ENCODE data around the gene ACR. TPM values are rescaled to one million over a fixed set of nuclear protein-coding genes. Genes with fewer than 3 reads are reported as not detected.

Gene ACR
- total RNA-seq, 1 donor: 1.4 TPM

DNA sequence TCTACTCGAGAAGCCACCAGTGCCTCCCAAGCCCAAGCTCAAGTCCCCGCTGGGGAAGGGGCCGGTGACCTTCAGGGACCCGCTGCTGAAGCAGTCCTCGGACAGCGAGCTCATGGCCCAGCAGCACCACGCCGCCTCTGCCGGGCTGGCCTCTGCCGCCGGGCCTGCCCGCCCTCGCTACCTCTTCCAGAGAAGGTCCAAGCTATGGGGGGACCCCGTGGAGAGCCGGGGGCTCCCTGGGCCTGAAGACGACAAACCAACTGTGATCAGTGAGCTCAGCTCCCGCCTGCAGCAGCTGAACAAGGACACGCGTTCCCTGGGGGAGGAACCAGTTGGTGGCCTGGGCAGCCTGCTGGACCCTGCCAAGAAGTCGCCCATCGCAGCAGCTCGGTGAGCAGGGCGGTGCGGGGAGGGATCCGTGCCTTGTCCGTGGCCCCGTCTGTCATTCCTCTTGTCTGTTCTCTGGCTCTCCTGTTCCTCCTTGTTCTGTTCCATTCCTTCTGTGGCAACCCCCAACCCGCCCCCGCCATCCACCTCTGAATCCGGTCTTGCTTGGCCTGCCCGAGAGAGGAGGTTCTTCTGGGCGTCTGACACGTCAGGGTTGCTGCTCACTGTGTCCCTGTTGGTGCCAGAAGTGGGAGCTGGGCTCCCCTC lies 15.8 kb upstream of the ACR start:
- H3K27ac ChIP-seq (ENCODE audit: low read depth, low read length): no peak overlapping the region
- H3K79me2 ChIP-seq (ENCODE audit: insufficient read depth, low read length): no peaks in the 10 kb centered on the region
- no peaks in the 10 kb centered on the region for H3K9me3 ChIP-seq (ENCODE audit: low read depth, low read length)
- no peak overlapping the region for H3K4me3 ChIP-seq (ENCODE audit: insufficient read depth, low read length)
- H3K4me1 ChIP-seq (ENCODE audit: insufficient read depth, low read length): no peaks in the 10 kb centered on the region
- no peak overlapping the region for H3K4me2 ChIP-seq (ENCODE audit: insufficient read depth, low read length)
- TF ChIP-seq, protein P1, sequence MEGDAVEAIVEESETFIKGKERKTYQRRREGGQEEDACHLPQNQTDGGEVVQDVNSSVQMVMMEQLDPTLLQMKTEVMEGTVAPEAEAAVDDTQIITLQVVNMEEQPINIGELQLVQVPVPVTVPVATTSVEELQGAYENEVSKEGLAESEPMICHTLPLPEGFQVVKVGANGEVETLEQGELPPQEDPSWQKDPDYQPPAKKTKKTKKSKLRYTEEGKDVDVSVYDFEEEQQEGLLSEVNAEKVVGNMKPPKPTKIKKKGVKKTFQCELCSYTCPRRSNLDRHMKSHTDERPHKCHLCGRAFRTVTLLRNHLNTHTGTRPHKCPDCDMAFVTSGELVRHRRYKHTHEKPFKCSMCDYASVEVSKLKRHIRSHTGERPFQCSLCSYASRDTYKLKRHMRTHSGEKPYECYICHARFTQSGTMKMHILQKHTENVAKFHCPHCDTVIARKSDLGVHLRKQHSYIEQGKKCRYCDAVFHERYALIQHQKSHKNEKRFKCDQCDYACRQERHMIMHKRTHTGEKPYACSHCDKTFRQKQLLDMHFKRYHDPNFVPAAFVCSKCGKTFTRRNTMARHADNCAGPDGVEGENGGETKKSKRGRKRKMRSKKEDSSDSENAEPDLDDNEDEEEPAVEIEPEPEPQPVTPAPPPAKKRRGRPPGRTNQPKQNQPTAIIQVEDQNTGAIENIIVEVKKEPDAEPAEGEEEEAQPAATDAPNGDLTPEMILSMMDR (IDR thresholded peaks at IDR 0.05; ENCODE audit: extremely low read depth, low read depth, low read length): no peak
- peaks cover 18% of the 10 kb centered on the region for H3K27me3 ChIP-seq (ENCODE audit: insufficient read depth, low read length)
- H3K36me3 ChIP-seq (ENCODE audit: insufficient read depth, low read length): no peaks in the 10 kb centered on the region
- peak; percentile 89 for DNase-seq (ENCODE audit: insufficient read length, low spot score, missing footprints)
- H4K20me1 ChIP-seq (ENCODE audit: insufficient read depth, low read length): no peaks in the 10 kb centered on the region
- no peak overlapping the region for H2AFZ ChIP-seq (ENCODE audit: low read length)

DNA sequence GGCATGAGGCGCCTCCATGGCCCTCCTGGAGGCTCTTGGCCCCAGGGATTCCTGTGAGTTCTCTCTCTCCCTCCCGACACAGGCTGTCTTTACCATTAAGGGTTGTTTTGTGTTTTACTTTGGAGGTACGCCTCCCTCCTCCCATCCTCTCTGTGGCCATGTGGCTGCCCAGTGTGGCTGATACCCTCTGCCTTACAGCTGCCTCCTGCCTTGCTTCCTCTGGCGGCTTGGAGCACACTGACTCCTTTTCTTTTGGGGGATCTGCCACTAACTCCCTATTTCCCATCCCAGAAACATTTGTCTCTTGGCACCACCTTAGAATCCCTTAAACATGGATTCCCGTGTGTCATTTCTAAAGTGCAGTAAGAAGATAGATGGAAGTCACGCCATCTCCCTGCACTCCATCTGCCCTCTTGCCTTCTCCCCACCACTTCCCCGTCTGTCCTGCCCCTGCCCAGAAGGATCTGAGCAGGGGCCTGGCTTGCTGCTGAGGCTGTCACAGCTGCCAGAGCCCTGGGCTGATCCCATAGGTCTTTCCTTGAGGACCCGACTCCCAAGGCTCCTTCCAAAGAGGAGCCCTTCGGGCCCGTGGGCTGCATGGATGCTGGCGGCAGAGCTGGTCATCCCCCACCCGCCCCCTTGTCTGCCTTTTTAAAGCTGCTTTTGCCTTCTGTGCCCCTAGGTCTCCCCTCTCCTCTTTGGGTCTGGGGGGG lies 15.1 kb upstream of the ACR start:
- DNase-seq (ENCODE audit: insufficient read length, low spot score, missing footprints): no peak
- Histone ChIP-seq H3K27ac (ENCODE audit: low read depth, low read length) (no peak overlapping the region), H3K27me3 (ENCODE audit: insufficient read depth, low read length) (peaks cover 18% of the 10 kb centered on the region), H3K4me2 (ENCODE audit: insufficient read depth, low read length) (no peak overlapping the region), H2AFZ (ENCODE audit: low read length) (no peak overlapping the region), H3K36me3 (ENCODE audit: insufficient read depth, low read length) (no peaks in the 10 kb centered on the region), H4K20me1 (ENCODE audit: insufficient read depth, low read length) (no peaks in the 10 kb centered on the region), H3K79me2 (ENCODE audit: insufficient read depth, low read length) (no peaks in the 10 kb centered on the region), H3K9me3 (ENCODE audit: low read depth, low read length) (no peaks in the 10 kb centered on the region), H3K4me3 (ENCODE audit: insufficient read depth, low read length) (no peak overlapping the region), H3K4me1 (ENCODE audit: insufficient read depth, low read length) (no peaks in the 10 kb centered on the region)
- TF ChIP-seq, protein P1 (IDR thresholded peaks at IDR 0.05; ENCODE audit: extremely low read depth, low read depth, low read length): no peak

DNA sequence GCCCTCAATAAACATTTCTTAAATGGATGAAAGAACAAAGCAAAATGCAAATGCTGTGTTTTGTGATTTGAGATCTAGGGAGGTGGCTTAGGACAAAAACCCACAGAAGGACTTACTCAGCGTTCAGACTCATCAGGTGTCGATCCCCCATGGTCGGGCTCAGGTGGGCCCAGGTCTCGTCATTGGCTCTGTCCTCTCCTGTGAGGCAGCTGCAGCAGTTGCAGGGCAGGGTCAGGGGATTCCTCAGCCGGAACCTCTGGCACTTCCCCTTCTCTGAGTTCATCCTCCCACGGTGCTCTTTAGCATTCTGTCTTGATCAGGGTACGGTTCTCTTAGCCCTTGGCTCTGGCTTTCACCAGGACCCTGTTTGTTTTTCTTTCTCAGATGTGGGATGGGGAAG lies 14.0 kb upstream of the ACR start:
- no peak for DNase-seq (ENCODE audit: insufficient read length, low spot score, missing footprints)
- H3K9me3 ChIP-seq (ENCODE audit: low read depth, low read length): no peaks in the 10 kb centered on the region
- H3K36me3 ChIP-seq (ENCODE audit: insufficient read depth, low read length): no peaks in the 10 kb centered on the region
- no peak overlapping the region for H3K27ac ChIP-seq (ENCODE audit: low read depth, low read length)
- H3K27me3 ChIP-seq (ENCODE audit: insufficient read depth, low read length): peaks cover 15% of the 10 kb centered on the region
- H3K79me2 ChIP-seq (ENCODE audit: insufficient read depth, low read length): no peaks in the 10 kb centered on the region
- no peaks in the 10 kb centered on the region for H4K20me1 ChIP-seq (ENCODE audit: insufficient read depth, low read length)
- no peaks in the 10 kb centered on the region for H3K4me1 ChIP-seq (ENCODE audit: insufficient read depth, low read length)
- TF ChIP-seq, protein P1 (IDR thresholded peaks at IDR 0.05; ENCODE audit: extremely low read depth, low read depth, low read length): no peak
- H3K4me3 ChIP-seq (ENCODE audit: insufficient read depth, low read length): no peak overlapping the region
- H3K4me2 ChIP-seq (ENCODE audit: insufficient read depth, low read length): no peak overlapping the region
- H2AFZ ChIP-seq (ENCODE audit: low read length): no peak overlapping the region

DNA sequence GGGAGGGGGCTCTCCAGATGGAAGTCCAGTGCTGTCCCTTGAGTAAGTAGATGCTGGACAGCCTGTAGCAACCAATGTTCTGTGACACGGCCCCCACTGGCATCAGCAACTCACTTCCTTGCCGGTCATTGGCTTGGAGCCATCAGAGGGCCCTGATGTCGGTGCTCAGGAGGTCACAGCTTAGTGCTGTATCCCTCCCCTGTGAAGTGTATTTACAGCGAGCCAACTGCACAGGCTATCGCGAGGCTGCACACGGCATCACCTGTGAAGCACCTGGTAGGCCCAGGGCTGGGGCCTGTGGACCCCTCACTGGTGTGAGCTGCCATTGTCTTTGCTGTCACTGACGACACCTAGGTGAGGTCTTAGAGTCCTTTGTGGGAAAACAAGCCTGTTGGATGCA lies 13.4 kb upstream of the ACR start:
- Histone ChIP-seq H3K27ac (ENCODE audit: low read depth, low read length) (no peak overlapping the region), H2AFZ (ENCODE audit: low read length) (no peak overlapping the region), H3K79me2 (ENCODE audit: insufficient read depth, low read length) (no peaks in the 10 kb centered on the region), H4K20me1 (ENCODE audit: insufficient read depth, low read length) (no peaks in the 10 kb centered on the region), H3K9me3 (ENCODE audit: low read depth, low read length) (no peaks in the 10 kb centered on the region), H3K4me1 (ENCODE audit: insufficient read depth, low read length) (no peaks in the 10 kb centered on the region), H3K4me2 (ENCODE audit: insufficient read depth, low read length) (no peak overlapping the region), H3K27me3 (ENCODE audit: insufficient read depth, low read length) (peaks cover 9% of the 10 kb centered on the region), H3K4me3 (ENCODE audit: insufficient read depth, low read length) (no peak overlapping the region), H3K36me3 (ENCODE audit: insufficient read depth, low read length) (no peaks in the 10 kb centered on the region)
- DNase-seq (ENCODE audit: insufficient read length, low spot score, missing footprints): no peak
- TF ChIP-seq, protein P1 (IDR thresholded peaks at IDR 0.05; ENCODE audit: extremely low read depth, low read depth, low read length): no peak
